Liver (tissue), 9 donors: ENCODE measurements around the gene KCNT1. TPM values are rescaled to one million over a fixed set of nuclear protein-coding genes. Genes with fewer than 3 reads are reported as not detected.

ENCODE experiments used
- DNase-seq: peaks from one replicate; pipeline ENCODE4 v3.0.0-alpha.2; 2017; ENCODE audit warnings: low spot score
- H3K27ac ChIP-seq, 2 donors: one replicate each; pipeline ENCODE4 v1.7.0; 2013; ENCODE audit warnings: inconsistent platforms in 2 of 2, low read length in 2 of 2, control low read depth in 1 of 2, low read depth in 1 of 2, mild to moderate bottlenecking in 1 of 2
- H3K27me3 ChIP-seq, 4 donors: one replicate each; pipeline versions ENCODE4 v1.6.1 to v1.7.0; 2013; ENCODE audit warnings: low read length in 3 of 4, inconsistent platforms in 1 of 4, mild to moderate bottlenecking in 1 of 4, moderate library complexity in 1 of 4; ENCODE audit not compliant: control insufficient read depth in 4 of 4, insufficient read depth in 4 of 4
- H3K36me3 ChIP-seq, 4 donors: one replicate each; pipeline versions ENCODE4 v1.6.1 to v1.7.0; 2013; ENCODE audit warnings: low read length in 3 of 4, mild to moderate bottlenecking in 3 of 4, low read depth in 1 of 4, moderate library complexity in 1 of 4; ENCODE audit not compliant: control insufficient read depth in 4 of 4, insufficient read depth in 3 of 4
- H3K4me1 ChIP-seq, 4 donors: one replicate each; pipeline versions ENCODE4 v1.6.1 to v1.7.0; 2013; ENCODE audit warnings: low read length in 3 of 4, mild to moderate bottlenecking in 3 of 4, moderate library complexity in 1 of 4; ENCODE audit not compliant: control insufficient read depth in 4 of 4, insufficient read depth in 4 of 4
- H3K4me3 ChIP-seq, 3 donors: one replicate each; pipeline versions ENCODE4 v1.6.1 to v1.7.0; 2013; ENCODE audit warnings: low read length in 3 of 3, control low read depth in 1 of 3, low read depth in 1 of 3, mild to moderate bottlenecking in 1 of 3
- H3K9ac ChIP-seq, 2 donors: one replicate each; pipeline ENCODE4 v1.7.0; 2013; ENCODE audit warnings: low read length in 2 of 2, mild to moderate bottlenecking in 2 of 2, moderate library complexity in 2 of 2, control low read depth in 1 of 2, low read depth in 1 of 2
- H3K9me3 ChIP-seq, 4 donors: one replicate each; pipeline versions ENCODE4 v1.6.1 to v1.7.0; 2013; ENCODE audit warnings: low read length in 3 of 4; ENCODE audit not compliant: control insufficient read depth in 4 of 4
- ATF3 ChIP-seq: IDR thresholded peaks from 2 replicates; pipeline ENCODE4 v1.6.1; 2016; ENCODE audit warnings: antibody characterized with exemption
- CTCF ChIP-seq: fragments of 150-350 bp; IDR thresholded peaks from 2 replicates; pipeline ENCODE4 v1.5.1; 2017; ENCODE audit warnings: improper control_type of control experiment, low read depth, low read length; ENCODE audit not compliant: missing input control
- EGR1 ChIP-seq, 2 donors: IDR thresholded peaks; 2 replicates each; pipeline ENCODE4 v1.6.1; 2016 to 2018; ENCODE audit warnings: antibody characterized with exemption in 2 of 2, low read depth in 2 of 2
- FOXA1 ChIP-seq: IDR thresholded peaks from 2 replicates; pipeline ENCODE4 v1.6.1; 2016; ENCODE audit warnings: antibody characterized with exemption
- FOXA2 ChIP-seq: IDR thresholded peaks from 2 replicates; pipeline ENCODE4 v1.6.1; 2016; ENCODE audit warnings: antibody characterized with exemption
- GABPA ChIP-seq, 2 donors: IDR thresholded peaks in 1 of 2; conservative IDR thresholded peaks in 1 of 2; 2 replicates each; pipeline ENCODE4 v1.6.1; 2016; ENCODE audit warnings: antibody characterized with exemption in 2 of 2, mild to moderate bottlenecking in 1 of 2, moderate library complexity in 1 of 2
- HNF4A ChIP-seq, 2 donors: conservative IDR thresholded peaks; 2 replicates each; pipeline ENCODE4 v1.6.1; 2016; ENCODE audit warnings: antibody characterized with exemption in 2 of 2, mild to moderate bottlenecking in 2 of 2
- HNF4G ChIP-seq: IDR thresholded peaks from 2 replicates; pipeline ENCODE4 v1.6.1; 2016; ENCODE audit warnings: antibody characterized with exemption
- JUND ChIP-seq, 2 donors: IDR thresholded peaks; 2 replicates each; pipeline ENCODE4 v1.6.1; 2016; ENCODE audit warnings: antibody characterized with exemption in 2 of 2
- NR2F2 ChIP-seq: IDR thresholded peaks from 2 replicates; pipeline ENCODE4 v1.6.1; 2016; ENCODE audit warnings: antibody characterized with exemption
- RAD21 ChIP-seq, 2 donors: IDR thresholded peaks; 2 replicates each; pipeline ENCODE4 v1.6.1; 2016; ENCODE audit warnings: antibody characterized with exemption in 2 of 2, mild to moderate bottlenecking in 2 of 2
- REST ChIP-seq: IDR thresholded peaks from 2 replicates; pipeline ENCODE4 v1.6.1; 2016; ENCODE audit warnings: antibody characterized with exemption, mild to moderate bottlenecking
- RXRA ChIP-seq, 2 donors: IDR thresholded peaks; 2 replicates each; pipeline ENCODE4 v1.6.1; 2017 to 2018; ENCODE audit warnings: antibody characterized with exemption in 2 of 2, mild to moderate bottlenecking in 1 of 2
- SP1 ChIP-seq: IDR thresholded peaks from 2 replicates; pipeline ENCODE4 v1.6.1; 2018; ENCODE audit warnings: antibody characterized with exemption, mild to moderate bottlenecking
- TAF1 ChIP-seq: conservative IDR thresholded peaks from 2 replicates; pipeline ENCODE4 v1.6.1; 2016; ENCODE audit warnings: antibody characterized with exemption, mild to moderate bottlenecking
- YY1 ChIP-seq: IDR thresholded peaks from 2 replicates; pipeline ENCODE4 v1.6.1; 2016; ENCODE audit warnings: antibody characterized with exemption, mild to moderate bottlenecking
- WGBS: extraction: QIAGEN DNeasy Blood & Tissue Kit; methylation state at CpG from one replicate; pipeline ENCODE4 v1.1.7; 2013; 5-methylcytosine and 5-hydroxymethylcytosine counted together
- polyA plus RNA-seq, 2 donors: library from polyadenylated mRNA; stranded (reverse) in 1 of 2; unstranded in 1 of 2; fragments of 200-250 nt in 1 of 2; fragments of >200 nt in 1 of 2; fragmentation: Nextera tagmentation in 1 of 2; extraction: Ambion mirVana in 1 of 2; gene quantifications; one replicate each; pipeline versions ENCODE4 v1.2.1 to v1.2.3, GENCODE V29; 2013 to 2015
- total RNA-seq, 2 donors: library from RNA; depleted of rRNA; stranded (reverse); fragments of >200 nt; gene quantifications; one replicate each; pipeline ENCODE4 v1.2.3, GENCODE V29; 2014
- TF ChIP-seq, protein P1 (sequence below): IDR thresholded peaks from 2 replicates; pipeline ENCODE4 v1.6.1; 2016; ENCODE audit warnings: antibody characterized with exemption
- TF ChIP-seq, protein P2 (sequence below): IDR thresholded peaks from 2 replicates; pipeline ENCODE4 v1.6.1; 2016; ENCODE audit warnings: antibody characterized with exemption
- donor health status: healthy.
- donor health status: healthy.
- donor health status: healthy.
- donor health status: healthy.
- donor health status: healthy.

KCNT1 gene
- total and polyA plus RNA-seq, 4 donors = 0.08 TPM; not detected in 2

- H3K4me1 ChIP-seq = no peaks in the 10 kb centered on the region
- DNase-seq = no peak
- peaks cover 3 to 10% (median 4%) of the 10 kb centered on the region in 4 donors for H3K9me3 ChIP-seq
- TF ChIP-seq GABPA (IDR thresholded peaks at IDR 0.05 in 1 of 2, conservative IDR thresholded peaks at IDR 0.05 in 1 of 2) = no peak
- TF ChIP-seq RAD21 (IDR thresholded peaks at IDR 0.05) = no peak
- no peak for TF ChIP-seq EGR1 (IDR thresholded peaks at IDR 0.05; ENCODE audit: low read depth in 2 of 2)
- no peak for TF ChIP-seq REST
- no peak for TF ChIP-seq FOXA2
- TF ChIP-seq TAF1 = no peak
- TF ChIP-seq, protein P1, sequence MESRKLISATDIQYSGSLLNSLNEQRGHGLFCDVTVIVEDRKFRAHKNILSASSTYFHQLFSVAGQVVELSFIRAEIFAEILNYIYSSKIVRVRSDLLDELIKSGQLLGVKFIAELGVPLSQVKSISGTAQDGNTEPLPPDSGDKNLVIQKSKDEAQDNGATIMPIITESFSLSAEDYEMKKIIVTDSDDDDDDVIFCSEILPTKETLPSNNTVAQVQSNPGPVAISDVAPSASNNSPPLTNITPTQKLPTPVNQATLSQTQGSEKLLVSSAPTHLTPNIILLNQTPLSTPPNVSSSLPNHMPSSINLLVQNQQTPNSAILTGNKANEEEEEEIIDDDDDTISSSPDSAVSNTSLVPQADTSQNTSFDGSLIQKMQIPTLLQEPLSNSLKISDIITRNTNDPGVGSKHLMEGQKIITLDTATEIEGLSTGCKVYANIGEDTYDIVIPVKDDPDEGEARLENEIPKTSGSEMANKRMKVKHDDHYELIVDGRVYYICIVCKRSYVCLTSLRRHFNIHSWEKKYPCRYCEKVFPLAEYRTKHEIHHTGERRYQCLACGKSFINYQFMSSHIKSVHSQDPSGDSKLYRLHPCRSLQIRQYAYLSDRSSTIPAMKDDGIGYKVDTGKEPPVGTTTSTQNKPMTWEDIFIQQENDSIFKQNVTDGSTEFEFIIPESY = no peak
- WGBS = 94% methylated on average over 13 of the region's 13 CpGs
- no peak overlapping the region for H3K27ac ChIP-seq
- no peaks in the 10 kb centered on the region for H3K27me3 ChIP-seq
- no peak overlapping the region for H3K9ac ChIP-seq
- H3K4me3 ChIP-seq = no peak overlapping the region
- no peaks in the 10 kb centered on the region for H3K36me3 ChIP-seq
Measured at GRCh38 chr9:135765416-135765815, 63.4 kb downstream of the KCNT1 start.

GRCh38 chr9:135766251-135766650 is 64.3 kb downstream of the KCNT1 start:
- no peaks in the 10 kb centered on the region for H3K27me3 ChIP-seq
- H3K4me1 ChIP-seq = no peaks in the 10 kb centered on the region
- TF ChIP-seq RXRA (IDR thresholded peaks at IDR 0.05) (no peak), HNF4A (conservative IDR thresholded peaks at IDR 0.05) (no peak), JUND (IDR thresholded peaks at IDR 0.05) (no peak), EGR1 (IDR thresholded peaks at IDR 0.05; ENCODE audit: low read depth in 2 of 2) (no peak), REST (no peak), CTCF (no peak), NR2F2 (no peak), SP1 (no peak), FOXA2 (no peak), ATF3 (no peak), TAF1 (no peak), HNF4G (no peak), FOXA1 (no peak), YY1 (no peak), GABPA (IDR thresholded peaks at IDR 0.05 in 1 of 2, conservative IDR thresholded peaks at IDR 0.05 in 1 of 2) (no peak), RAD21 (IDR thresholded peaks at IDR 0.05) (no peak)
- TF ChIP-seq, protein P1 = no peak
- TF ChIP-seq, protein P2, sequence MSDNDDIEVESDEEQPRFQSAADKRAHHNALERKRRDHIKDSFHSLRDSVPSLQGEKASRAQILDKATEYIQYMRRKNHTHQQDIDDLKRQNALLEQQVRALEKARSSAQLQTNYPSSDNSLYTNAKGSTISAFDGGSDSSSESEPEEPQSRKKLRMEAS = no peak
- no peak overlapping the region for H3K4me3 ChIP-seq
- WGBS = 95% methylated on average over 4 of the region's 4 CpGs
- H3K9me3 ChIP-seq = peaks cover 3 to 10% (median 4%) of the 10 kb centered on the region in 4 donors
- no peak overlapping the region for H3K9ac ChIP-seq
- no peak for DNase-seq
- H3K27ac ChIP-seq = no peak overlapping the region
- no peaks in the 10 kb centered on the region for H3K36me3 ChIP-seq
